Upper lobe of right lung (tissue), 1 donor: Measurements from ENCODE around the gene PDGFA. TPM values are rescaled to one million over a fixed set of nuclear protein-coding genes. Genes with fewer than 3 reads are reported as not detected.

ENCODE experiments used
- ATAC-seq: fragments of 200-7000 bp; cut with Tn5 transposase; one replicate; pipeline ENCODE4 v1.9.1; 2020; ENCODE audit warnings: mild to moderate bottlenecking, moderate library complexity
- DNase-seq: peaks from one replicate; pipeline ENCODE4 v3.0.0-alpha.2; 2020
- H3K27ac ChIP-seq: fragments of 200-600 bp; one replicate; pipeline ENCODE4 v1.8.0; 2022
- H3K27me3 ChIP-seq: fragments of 200-600 bp; one replicate; pipeline ENCODE4 v1.8.0; 2022; ENCODE audit warnings: mild to moderate bottlenecking
- H3K36me3 ChIP-seq: fragments of 200-600 bp; one replicate; pipeline ENCODE4 v1.8.0; 2022
- H3K4me1 ChIP-seq: fragments of 200-600 bp; one replicate; pipeline ENCODE4 v1.8.0; 2022
- H3K4me3 ChIP-seq: fragments of 200-600 bp; one replicate; pipeline ENCODE4 v1.8.0; 2022; ENCODE audit warnings: mild to moderate bottlenecking
- H3K9me3 ChIP-seq: fragments of 200-600 bp; one replicate; pipeline ENCODE4 v1.8.0; 2022
- intact Hi-C: fragments of 100-400 bp; cut with DNase I; formaldehyde crosslinking; loops from one replicate; pipeline ENCODE4 v1.11.0; 2022
- total RNA-seq: library from RNA; stranded (reverse); fragmentation: NEBNext Ultra II Directional; extraction: Animal tissue kit (Norgen Biotek cat#: 25700); gene quantifications from one replicate; pipeline ENCODE4 v1.2.1, GENCODE V29; 2021
- TF ChIP-seq, protein P1 (sequence below): fragments of 200-600 bp; IDR thresholded peaks from one replicate; pipeline ENCODE4 v1.8.0; 2022; ENCODE audit warnings: antibody characterized with exemption
- donor health status: DM: no; HTN: yes; CAD: no; lungs with severe emphysema.

Gene PDGFA
- total RNA-seq, 1 donor from 2014 or later, result 57.1 TPM

DNA sequence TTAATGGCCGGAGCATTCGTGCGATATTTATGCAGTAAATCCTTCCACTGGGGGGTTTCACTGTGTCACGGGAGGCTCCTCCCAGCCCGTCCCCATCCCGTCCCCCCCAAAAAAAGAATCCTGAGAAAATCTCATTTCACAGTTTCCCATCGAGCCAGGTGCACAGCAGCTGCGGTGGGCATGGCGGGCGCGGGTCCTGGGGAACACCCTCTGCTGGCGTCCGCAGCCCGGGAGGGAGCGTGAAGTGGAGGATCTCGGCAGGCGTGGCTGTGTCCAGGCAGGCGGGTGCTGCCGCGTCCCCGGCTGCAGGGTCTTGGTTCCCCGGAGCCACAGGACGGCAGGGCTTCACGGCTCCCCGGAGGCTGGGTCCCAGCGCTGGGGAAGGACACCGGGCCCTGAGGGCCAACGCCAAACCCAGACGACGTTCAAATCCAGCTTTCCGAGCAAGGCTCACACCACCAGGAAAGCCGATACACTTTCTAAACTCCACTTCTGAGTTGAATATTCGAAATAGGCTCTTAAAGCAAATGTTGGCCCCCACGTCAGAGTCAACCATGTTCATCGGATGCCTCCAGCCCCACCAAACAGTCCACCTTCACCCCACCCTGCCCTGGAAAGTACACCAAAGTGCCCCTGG, 55.7 kb downstream of the PDGFA start:
- Histone ChIP-seq H3K4me1 (peaks cover 21% of the 10 kb centered on the region), H3K27me3 (no peaks in the 10 kb centered on the region), H3K27ac (no peak overlapping the region), H3K36me3 (no peaks in the 10 kb centered on the region), H3K4me3 (no peak overlapping the region), H3K9me3 (no peaks in the 10 kb centered on the region)
- TF ChIP-seq, protein P1, sequence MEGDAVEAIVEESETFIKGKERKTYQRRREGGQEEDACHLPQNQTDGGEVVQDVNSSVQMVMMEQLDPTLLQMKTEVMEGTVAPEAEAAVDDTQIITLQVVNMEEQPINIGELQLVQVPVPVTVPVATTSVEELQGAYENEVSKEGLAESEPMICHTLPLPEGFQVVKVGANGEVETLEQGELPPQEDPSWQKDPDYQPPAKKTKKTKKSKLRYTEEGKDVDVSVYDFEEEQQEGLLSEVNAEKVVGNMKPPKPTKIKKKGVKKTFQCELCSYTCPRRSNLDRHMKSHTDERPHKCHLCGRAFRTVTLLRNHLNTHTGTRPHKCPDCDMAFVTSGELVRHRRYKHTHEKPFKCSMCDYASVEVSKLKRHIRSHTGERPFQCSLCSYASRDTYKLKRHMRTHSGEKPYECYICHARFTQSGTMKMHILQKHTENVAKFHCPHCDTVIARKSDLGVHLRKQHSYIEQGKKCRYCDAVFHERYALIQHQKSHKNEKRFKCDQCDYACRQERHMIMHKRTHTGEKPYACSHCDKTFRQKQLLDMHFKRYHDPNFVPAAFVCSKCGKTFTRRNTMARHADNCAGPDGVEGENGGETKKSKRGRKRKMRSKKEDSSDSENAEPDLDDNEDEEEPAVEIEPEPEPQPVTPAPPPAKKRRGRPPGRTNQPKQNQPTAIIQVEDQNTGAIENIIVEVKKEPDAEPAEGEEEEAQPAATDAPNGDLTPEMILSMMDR, result no peak
- intact Hi-C loops, result no loop called here
- peak; percentile 58 for DNase-seq
- no peak for ATAC-seq

DNA sequence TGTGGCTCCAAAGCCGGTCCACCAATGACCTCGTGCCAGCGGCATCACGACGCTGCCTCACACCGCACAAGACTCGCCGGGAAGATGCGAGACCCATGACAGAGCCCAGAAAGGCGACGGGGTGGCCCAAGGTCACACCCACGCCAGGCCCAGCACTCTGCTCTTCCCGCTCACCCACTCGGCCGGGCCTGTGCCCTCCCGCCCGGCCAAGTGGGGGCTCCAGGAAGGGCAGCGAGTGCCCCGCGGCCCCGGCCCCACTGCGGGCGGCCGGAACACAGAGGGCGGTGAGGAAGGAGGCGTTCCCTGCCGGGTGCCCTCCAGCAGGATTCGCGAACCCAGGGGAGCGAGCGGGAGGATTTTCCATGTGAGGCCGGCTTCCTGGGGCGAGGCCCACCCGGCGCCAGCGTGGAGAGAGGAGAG, 56.3 kb downstream of the PDGFA start:
- Histone ChIP-seq H3K36me3 (no peaks in the 10 kb centered on the region), H3K9me3 (no peaks in the 10 kb centered on the region), H3K4me1 (peaks cover 21% of the 10 kb centered on the region), H3K4me3 (no peak overlapping the region), H3K27me3 (no peaks in the 10 kb centered on the region), H3K27ac (no peak overlapping the region)
- intact Hi-C loops, result no loop called here
- DNase-seq, result peak; percentile 45
- TF ChIP-seq, protein P1, result no peak
- ATAC-seq, result no peak

DNA sequence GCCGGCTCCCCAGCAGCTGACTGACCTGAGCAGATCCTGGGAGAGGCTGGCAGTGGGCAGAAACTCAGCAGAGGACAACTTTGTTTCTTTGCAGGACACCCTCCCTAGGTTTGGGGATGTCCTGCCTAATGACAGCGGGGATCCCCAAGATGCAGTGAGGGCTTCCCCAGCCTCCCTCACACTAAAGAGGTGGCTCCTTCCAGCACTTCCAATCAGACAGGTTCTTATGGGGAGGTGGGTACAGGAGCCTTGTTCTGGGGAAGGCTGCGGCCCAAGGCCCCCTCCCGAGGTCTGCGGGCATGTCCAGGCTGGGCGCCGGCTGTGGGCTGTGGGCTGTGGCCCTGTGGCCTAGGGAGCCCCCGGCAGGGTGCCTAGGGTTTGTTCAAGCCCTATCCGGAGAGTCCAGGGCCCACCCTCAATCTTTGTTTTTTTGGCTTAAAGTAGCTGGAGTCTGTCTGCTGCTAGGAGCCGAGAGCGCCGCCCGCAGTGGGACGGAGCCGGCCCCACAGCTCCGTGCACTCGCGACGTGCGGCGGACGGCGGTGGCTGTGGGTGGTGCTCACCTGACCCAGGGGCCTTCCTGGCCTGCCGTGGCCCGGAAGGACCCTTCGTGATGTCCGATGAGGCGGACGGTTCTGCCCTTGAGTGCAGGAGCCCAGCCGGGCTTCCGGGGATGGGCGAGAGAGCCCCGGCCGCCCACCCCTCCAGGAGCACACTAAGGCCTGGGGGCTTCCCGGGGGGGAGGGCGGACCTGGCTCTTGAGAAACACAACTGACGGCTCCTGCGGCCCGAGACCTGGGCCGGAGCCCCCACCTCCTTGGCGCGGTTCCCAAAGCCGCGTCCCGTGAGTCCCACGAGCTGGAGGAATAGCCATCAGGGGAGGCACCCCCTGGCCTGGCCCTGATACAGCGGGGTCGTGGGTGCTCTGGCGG, 57.2 kb downstream of the PDGFA start:
- Histone ChIP-seq H3K9me3 (no peaks in the 10 kb centered on the region), H3K27me3 (no peaks in the 10 kb centered on the region), H3K27ac (no peak overlapping the region), H3K4me3 (no peak overlapping the region), H3K4me1 (peaks cover 21% of the 10 kb centered on the region), H3K36me3 (no peaks in the 10 kb centered on the region)
- ATAC-seq, result no peak
- intact Hi-C loops, result no loop called here
- peak; percentile 61 for DNase-seq
- TF ChIP-seq, protein P1, result no peak

DNA sequence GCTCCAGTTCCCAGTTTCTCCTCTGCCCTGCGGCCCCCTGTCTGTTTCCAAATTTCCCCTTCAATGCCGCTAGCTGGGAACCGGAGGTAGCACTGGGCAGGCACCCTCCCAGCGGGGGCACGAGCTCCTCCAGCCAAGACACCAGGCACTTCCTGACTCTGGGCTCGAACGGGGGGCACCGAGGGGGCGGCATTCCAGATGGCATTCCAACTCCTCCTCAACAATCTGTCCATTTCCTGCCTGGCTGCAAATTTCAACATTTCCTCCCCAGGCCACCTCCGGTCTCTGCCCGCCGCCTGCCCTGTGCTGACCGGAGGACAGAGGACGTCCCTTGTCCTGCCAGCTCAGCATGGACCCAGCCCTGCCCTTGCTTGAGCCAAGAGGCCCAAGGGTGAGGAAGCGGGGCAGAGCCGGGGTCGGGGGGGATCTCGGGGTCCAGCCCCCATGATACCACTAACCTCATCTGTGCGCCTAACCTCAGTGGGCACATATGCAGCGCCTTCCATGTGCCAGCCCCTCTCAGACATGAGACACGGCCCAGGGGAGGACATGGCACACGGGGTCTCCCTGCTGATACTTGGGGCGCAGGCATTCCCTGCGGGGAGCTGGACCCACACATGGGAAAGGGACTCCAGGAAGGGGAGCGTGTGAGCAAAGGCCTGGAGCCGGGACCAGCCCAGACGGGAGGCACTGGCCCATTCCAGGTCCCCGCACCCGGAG, 58.0 kb downstream of the PDGFA start:
- Histone ChIP-seq H3K9me3 (no peaks in the 10 kb centered on the region), H3K27me3 (no peaks in the 10 kb centered on the region), H3K4me3 (no peak overlapping the region), H3K27ac (no peak overlapping the region), H3K36me3 (no peaks in the 10 kb centered on the region), H3K4me1 (peaks cover 21% of the 10 kb centered on the region)
- DNase-seq (peak; percentile 63), ATAC-seq (no peak)
- TF ChIP-seq, protein P1, result no peak
- intact Hi-C loops, result no loop called here

DNA sequence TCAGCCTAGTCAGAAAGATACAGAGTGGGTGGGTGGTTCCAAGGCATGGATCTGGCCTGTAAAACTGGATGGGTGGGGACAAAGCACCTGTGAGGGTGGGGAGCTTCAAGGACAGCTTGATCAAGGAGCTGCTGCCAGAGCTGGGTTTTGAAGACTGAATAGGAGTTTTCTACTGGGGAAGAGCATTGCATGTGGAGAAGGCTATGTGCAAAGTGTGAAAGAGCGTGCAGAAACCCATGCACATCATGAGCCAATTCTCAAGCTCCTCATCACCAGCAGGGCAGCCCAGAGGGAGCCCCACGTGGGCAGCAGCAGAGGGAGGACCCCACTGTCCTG, 58.6 kb downstream of the PDGFA start:
- Histone ChIP-seq H3K4me3 (no peak overlapping the region), H3K36me3 (no peaks in the 10 kb centered on the region), H3K4me1 (peaks cover 21% of the 10 kb centered on the region), H3K27me3 (no peaks in the 10 kb centered on the region), H3K9me3 (no peaks in the 10 kb centered on the region), H3K27ac (no peak overlapping the region)
- TF ChIP-seq, protein P1, result no peak
- ATAC-seq (no peak), DNase-seq (no peak)
- intact Hi-C loops, result no loop called here
